Glutamatergic neuron (in vitro differentiated cells): Measurements from ENCODE around the gene SHROOM4. TPM values are rescaled to one million over a fixed set of nuclear protein-coding genes. Genes with fewer than 3 reads are reported as not detected.

ENCODE experiments used
- DNase-seq: peaks from one replicate; pipeline ENCODE4 v3.0.0; 2022
- H3K27ac Mint-ChIP-seq: one replicate; pipeline ENCODE4 v1.8.0; 2020; ENCODE audit warnings: mild to moderate bottlenecking, mixed read lengths, inconsistent platforms; ENCODE audit not compliant: unreplicated experiment
- H3K27me3 Mint-ChIP-seq: one replicate; pipeline ENCODE4 v1.8.0; 2020; ENCODE audit warnings: mild to moderate bottlenecking, moderate library complexity, mixed read lengths, inconsistent platforms; ENCODE audit not compliant: unreplicated experiment
- H3K36me3 Mint-ChIP-seq: one replicate; pipeline ENCODE4 v1.8.0; 2020; ENCODE audit warnings: mild to moderate bottlenecking, mixed read lengths, inconsistent platforms; ENCODE audit not compliant: unreplicated experiment
- H3K4me1 Mint-ChIP-seq: one replicate; pipeline ENCODE4 v1.8.0; 2020; ENCODE audit warnings: mild to moderate bottlenecking, low read depth, mixed read lengths, inconsistent platforms; ENCODE audit not compliant: unreplicated experiment
- H3K4me3 Mint-ChIP-seq: one replicate; pipeline ENCODE4 v1.8.0; 2020; ENCODE audit warnings: mild to moderate bottlenecking, mixed read lengths, inconsistent platforms; ENCODE audit not compliant: unreplicated experiment
- H3K9me3 Mint-ChIP-seq: one replicate; pipeline ENCODE4 v1.8.0; 2020; ENCODE audit warnings: mild to moderate bottlenecking, moderate library complexity, mixed read lengths, inconsistent platforms; ENCODE audit not compliant: unreplicated experiment
- CTCF ChIP-seq: fragments of 200-600 bp; sonication (generic); IDR thresholded peaks from one replicate; pipeline ENCODE4 v1.5.0; 2021; ENCODE audit not compliant: partially characterized antibody, unreplicated experiment
- total RNA-seq: library from RNA; stranded (reverse); fragmentation: NEBNext Ultra II Directional; extraction: Animal tissue kit (Norgen Biotek cat#: 25700); gene quantifications from one replicate; pipeline ENCODE4 v1.2.1, GENCODE V29; 2021; ENCODE audit not compliant: unreplicated experiment

SHROOM4 gene
- total RNA-seq, 1 donor from 2014 or later: 0.96 TPM

- H3K4me3 Mint-ChIP-seq: no peak overlapping the region
- DNase-seq: no peak
- H3K4me1 Mint-ChIP-seq: no peaks in the 10 kb centered on the region
- H3K27ac Mint-ChIP-seq: no peak overlapping the region
- H3K27me3 Mint-ChIP-seq: no peaks in the 10 kb centered on the region
- no peak for TF ChIP-seq CTCF
- no peaks in the 10 kb centered on the region for H3K9me3 Mint-ChIP-seq
- H3K36me3 Mint-ChIP-seq: no peaks in the 10 kb centered on the region
These were observed 196.8 kb downstream of the SHROOM4 start for GRCh38 chrX:50617183-50617582.

GRCh38 chrX:50615570-50616158 is 198.3 kb downstream of the SHROOM4 start:
- Mint-ChIP-seq H3K36me3 (no peaks in the 10 kb centered on the region), H3K4me1 (no peaks in the 10 kb centered on the region), H3K27me3 (no peaks in the 10 kb centered on the region), H3K27ac (no peak overlapping the region), H3K9me3 (no peaks in the 10 kb centered on the region), H3K4me3 (no peak overlapping the region)
- no peak for TF ChIP-seq CTCF
- no peak for DNase-seq

GRCh38 chrX:50614460-50614859 is 199.5 kb downstream of the SHROOM4 start:
- no peaks in the 10 kb centered on the region for H3K9me3 Mint-ChIP-seq
- no peaks in the 10 kb centered on the region for H3K36me3 Mint-ChIP-seq
- TF ChIP-seq CTCF: no peak
- no peaks in the 10 kb centered on the region for H3K27me3 Mint-ChIP-seq
- DNase-seq: no peak
- H3K27ac Mint-ChIP-seq: no peak overlapping the region
- no peaks in the 10 kb centered on the region for H3K4me1 Mint-ChIP-seq
- H3K4me3 Mint-ChIP-seq: no peak overlapping the region

GRCh38 chrX:50613846-50614245 is 200.1 kb downstream of the SHROOM4 start:
- Mint-ChIP-seq H3K27ac (no peak overlapping the region), H3K4me3 (no peak overlapping the region), H3K9me3 (no peaks in the 10 kb centered on the region), H3K27me3 (no peaks in the 10 kb centered on the region), H3K4me1 (no peaks in the 10 kb centered on the region), H3K36me3 (no peaks in the 10 kb centered on the region)
- no peak for TF ChIP-seq CTCF
- no peak for DNase-seq

- no peak overlapping the region for H3K27ac Mint-ChIP-seq
- H3K9me3 Mint-ChIP-seq: no peaks in the 10 kb centered on the region
- TF ChIP-seq CTCF: no peak
- H3K36me3 Mint-ChIP-seq: no peaks in the 10 kb centered on the region
- no peaks in the 10 kb centered on the region for H3K27me3 Mint-ChIP-seq
- no peak overlapping the region for H3K4me3 Mint-ChIP-seq
- no peak for DNase-seq
- H3K4me1 Mint-ChIP-seq: no peaks in the 10 kb centered on the region
These were observed 204.2 kb downstream of the SHROOM4 start for GRCh38 chrX:50609796-50610195.
